ENCODE data around the gene LSM6. TPM values are rescaled to one million over a fixed set of nuclear protein-coding genes. Genes with fewer than 3 reads are reported as not detected.

The LSM6 gene
- total and polyA plus RNA-seq, 2 experiments from 2014 or later: 70.4 to 238 TPM

- Histone ChIP-seq H3K36me3 (ENCODE audit: insufficient read depth) (peaks cover 26% of the 10 kb centered on the region), H3K4me2 (no peak overlapping the region), H4K20me1 (replicated peaks; ENCODE audit: insufficient read depth) (peaks cover 6% of the 10 kb centered on the region; the same call in 1 of the 2 replicates), H2AFZ (no peak overlapping the region), H3K9me2 (ENCODE audit: insufficient read depth) (no peaks in the 10 kb centered on the region), H3K4me3 (no peak overlapping the region), H3K27me3 (ENCODE audit: insufficient read depth) (no peaks in the 10 kb centered on the region), H3K27ac (ENCODE audit: low read depth) (no peak overlapping the region), H3K79me2 (replicated peaks; ENCODE audit: insufficient read depth) (peaks cover 20% of the 10 kb centered on the region), H3F3A (replicated peaks; ENCODE audit: low read depth) (no peaks in the 10 kb centered on the region), H3K4me1 (ENCODE audit: insufficient read depth) (peaks cover 4% of the 10 kb centered on the region; the same call in 1 of the 2 replicates)
- TF ChIP-seq REST (IDR thresholded peaks at IDR 0.05; ENCODE audit: unreplicated experiment) (no peak), ZNF114 (CRISPR knock-in tag; IDR thresholded peaks at IDR 0.05) (no peak), POLR2AphosphoS5 (IDR thresholded peaks at IDR 0.05; ENCODE audit: low read depth) (no peak), CREB1 (CRISPR knock-in tag; IDR thresholded peaks at IDR 0.05; ENCODE audit: low read depth) (no peak), JUNB (IDR thresholded peaks at IDR 0.05; ENCODE audit: unreplicated experiment) (no peak), ZNF331 (CRISPR knock-in tag; IDR thresholded peaks at IDR 0.05; ENCODE audit: low read depth) (no peak), NANOG (IDR thresholded peaks at IDR 0.05; ENCODE audit: borderline replicate concordance) (no peak), ETS1 (IDR thresholded peaks at IDR 0.05) (no peak), STAT1 (IDR thresholded peaks at IDR 0.05; ENCODE audit: unreplicated experiment) (no peak), ZNF462 (CRISPR knock-in tag; IDR thresholded peaks at IDR 0.05) (no peak), CTCF (conservative IDR thresholded peaks at IDR 0.05; ENCODE audit: low read depth in 2 of 2) (no peak)
- no peak overlapping the region for H3K27ac Mint-ChIP-seq
- H3K4me3 Mint-ChIP-seq: no peak overlapping the region
- ATAC-seq: no peak
- DNase-seq (ENCODE audit: low spot score): no peak
- no peaks in the 10 kb centered on the region for H3K27me3 Mint-ChIP-seq (ENCODE audit: insufficient read depth, low read depth, poor library complexity)
- no peaks in the 10 kb centered on the region for H3K9me3 Mint-ChIP-seq
- no peaks in the 10 kb centered on the region for H3K4me1 Mint-ChIP-seq
- peaks cover 43% of the 10 kb centered on the region; the same call in 2 of the 3 replicates for H3K36me3 Mint-ChIP-seq (ENCODE audit: low read depth)
Observed at GRCh38 chr4:146186041-146186440, 10.5 kb downstream of the LSM6 start.

Data from GM23338 (cell line).